ENCODE measurements around the gene CAP2.
"Not testable (repeated sequence)": the region's sequence is repeated elsewhere in the genome, so short reads cannot be mapped to it uniquely, and the experiment has no call there.

The CAP2 gene

GRCh38 chr6:17506531-17506930 lies 113.1 kb downstream of the CAP2 start:
- DNase-seq: no peak

- no peak for DNase-seq
Observed at GRCh38 chr6:17506962-17507361, 113.6 kb downstream of the CAP2 start.

- DNase-seq: no peak
Observed at GRCh38 chr6:17511084-17511483, 117.7 kb downstream of the CAP2 start.

GRCh38 chr6:17511580-17511979 lies 118.2 kb downstream of the CAP2 start:
- DNase-seq: no peak

- DNase-seq: no peak
Observed at GRCh38 chr6:17519120-17519519, 125.7 kb downstream of the CAP2 start.

DNA sequence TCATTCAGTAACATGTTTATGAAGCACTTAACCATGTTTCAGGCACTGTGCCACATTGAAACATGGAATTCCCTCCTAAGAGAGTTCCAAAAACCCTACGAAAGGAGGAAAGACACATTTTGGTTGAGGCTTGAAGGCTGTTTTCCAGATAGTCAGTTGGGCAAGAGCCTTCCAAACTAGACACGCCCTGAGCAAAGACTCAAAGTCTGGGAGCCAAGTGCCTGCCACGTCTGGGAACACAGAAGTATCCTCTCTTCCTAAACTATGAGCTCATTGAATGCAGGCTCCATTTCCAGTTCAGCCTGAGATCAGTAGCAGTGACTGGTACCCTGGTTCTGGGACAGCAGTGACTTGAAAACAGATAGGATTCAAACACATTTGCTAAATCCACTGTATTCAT lies 132.2 kb downstream of the CAP2 start:
- DNase-seq: no peak

DNA sequence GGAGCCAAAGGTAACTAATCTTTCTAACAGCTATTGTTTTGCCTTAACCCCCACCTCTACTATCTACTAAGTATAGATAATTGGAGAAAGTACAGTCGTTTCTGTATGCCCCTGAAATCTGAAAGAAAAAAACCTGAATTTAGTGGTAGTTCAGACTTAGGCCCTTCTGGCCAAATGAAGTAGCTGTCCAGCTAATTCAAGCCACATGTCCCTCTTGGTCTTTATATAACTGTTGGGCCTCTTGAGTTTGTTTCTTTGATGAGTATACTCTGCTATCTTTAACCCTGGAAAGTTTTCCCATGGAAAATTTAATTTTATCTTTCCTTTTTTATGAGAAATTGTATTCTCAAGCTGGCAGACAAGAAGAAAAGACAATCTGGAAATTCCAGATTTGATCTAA lies 133.7 kb downstream of the CAP2 start:
- DNase-seq: no peak

DNA sequence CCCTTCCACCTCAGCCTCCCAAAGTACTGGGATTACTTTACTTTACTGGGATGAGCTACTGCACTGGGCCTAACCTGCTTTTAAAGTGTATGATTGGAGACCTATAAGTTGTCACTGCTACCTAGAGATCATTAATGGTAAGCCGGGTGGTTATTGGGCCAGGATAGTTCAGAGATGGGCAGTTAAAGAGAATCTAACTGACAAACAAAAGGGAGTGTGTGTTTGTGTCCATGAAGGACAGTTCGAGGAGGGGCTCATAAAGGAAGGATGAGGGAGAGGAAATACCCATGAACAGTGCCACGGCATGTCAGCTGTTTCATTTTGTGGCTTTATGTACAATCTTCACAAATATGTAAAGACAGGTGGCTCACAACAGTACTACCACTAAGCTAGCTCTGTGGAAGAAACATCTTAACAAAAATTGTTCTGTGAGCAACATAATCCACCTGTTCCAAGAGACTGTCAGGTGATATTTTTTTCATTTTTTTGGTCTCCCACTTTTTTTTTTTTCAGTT lies 137.0 kb downstream of the CAP2 start:
- DNase-seq: no peak

GRCh38 chr6:17536586-17536985 lies 143.2 kb downstream of the CAP2 start:
- DNase-seq: no peak

GRCh38 chr6:17542243-17542642 lies 148.8 kb downstream of the CAP2 start:
- no peak for DNase-seq

- not testable (repeated sequence) for DNase-seq
Observed at GRCh38 chr6:17545681-17546080, 152.3 kb downstream of the CAP2 start.

GRCh38 chr6:17551383-17551958 lies 158.1 kb downstream of the CAP2 start:
- DNase-seq: no peak

DNA sequence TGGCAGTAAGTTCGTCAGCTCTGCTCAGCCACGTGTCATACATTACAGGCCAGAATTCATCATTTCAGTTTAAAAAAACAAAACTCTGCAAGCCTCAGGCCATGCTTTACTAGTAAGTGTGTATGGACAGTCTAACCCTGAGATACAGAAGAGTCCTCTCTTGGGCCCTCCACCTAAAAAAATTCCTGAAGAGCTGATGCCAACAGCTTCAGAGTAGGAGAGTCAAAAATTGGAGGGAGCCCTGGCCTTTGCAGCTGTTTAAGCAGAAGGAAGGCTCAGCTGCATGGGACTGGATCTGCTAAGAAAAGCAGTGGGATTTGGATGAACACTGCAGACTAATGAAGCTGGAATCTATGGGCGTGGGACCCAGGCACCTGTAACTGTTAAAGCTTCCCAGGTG lies 159.5 kb downstream of the CAP2 start:
- no peak for DNase-seq

- DNase-seq: no peak
Observed at GRCh38 chr6:17556014-17556413, 162.6 kb downstream of the CAP2 start.

GRCh38 chr6:17562636-17563035 lies 169.2 kb downstream of the CAP2 start:
- no peak for DNase-seq

GRCh38 chr6:17565399-17565798 lies 172.0 kb downstream of the CAP2 start:
- no peak for DNase-seq

DNA sequence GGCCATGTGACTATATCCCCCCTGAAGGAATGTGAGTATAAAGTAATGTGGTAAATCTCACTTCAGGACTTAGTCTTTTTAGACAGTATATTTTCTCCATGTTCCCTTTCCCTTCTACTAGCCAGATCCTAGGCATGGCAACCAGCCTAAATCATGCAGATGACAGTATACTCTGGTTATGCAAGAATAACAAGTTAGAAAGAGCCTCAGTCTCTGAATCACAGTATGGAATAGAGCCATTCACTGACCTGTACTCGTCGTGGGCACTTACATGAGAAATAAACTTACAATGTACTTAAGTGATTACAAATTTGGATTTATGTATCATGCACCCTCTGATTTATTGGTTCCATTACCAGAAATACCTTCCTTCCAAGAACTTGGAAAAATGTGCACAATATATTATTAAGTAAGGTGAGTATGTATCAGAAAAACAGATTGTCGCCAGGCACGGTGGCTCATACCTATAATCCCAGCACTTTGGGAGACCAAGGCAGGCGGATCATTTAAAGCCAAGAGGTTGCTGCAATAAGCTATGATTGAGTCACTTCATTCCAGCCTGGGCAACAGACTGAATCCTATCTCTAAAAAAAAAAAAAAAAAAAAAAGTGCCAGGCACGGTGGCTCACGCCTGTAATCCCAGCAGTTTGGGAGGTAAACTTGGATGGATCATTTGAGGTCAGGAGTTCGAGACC lies 181.6 kb downstream of the CAP2 start:
- DNase-seq: no peak

DNA sequence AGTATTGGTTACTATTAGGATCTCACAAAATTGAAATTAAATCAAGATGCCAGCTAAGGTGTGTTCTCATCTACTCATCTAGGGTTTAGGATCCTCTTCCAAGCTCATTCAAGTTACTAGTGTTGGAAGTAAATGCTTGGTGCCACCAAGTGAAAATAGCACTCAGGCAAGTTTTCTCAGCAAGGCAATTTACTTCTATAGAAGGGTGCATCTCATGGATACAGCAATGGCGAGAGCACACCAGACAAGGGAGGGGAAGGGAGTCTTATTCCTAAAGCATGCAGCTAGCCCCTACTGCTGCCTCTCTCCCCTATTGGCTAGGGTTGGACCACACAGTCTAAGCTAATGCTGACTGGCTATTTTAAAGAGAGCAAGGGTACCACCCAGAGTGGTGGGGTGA lies 183.7 kb downstream of the CAP2 start:
- DNase-seq: no peak

DNA sequence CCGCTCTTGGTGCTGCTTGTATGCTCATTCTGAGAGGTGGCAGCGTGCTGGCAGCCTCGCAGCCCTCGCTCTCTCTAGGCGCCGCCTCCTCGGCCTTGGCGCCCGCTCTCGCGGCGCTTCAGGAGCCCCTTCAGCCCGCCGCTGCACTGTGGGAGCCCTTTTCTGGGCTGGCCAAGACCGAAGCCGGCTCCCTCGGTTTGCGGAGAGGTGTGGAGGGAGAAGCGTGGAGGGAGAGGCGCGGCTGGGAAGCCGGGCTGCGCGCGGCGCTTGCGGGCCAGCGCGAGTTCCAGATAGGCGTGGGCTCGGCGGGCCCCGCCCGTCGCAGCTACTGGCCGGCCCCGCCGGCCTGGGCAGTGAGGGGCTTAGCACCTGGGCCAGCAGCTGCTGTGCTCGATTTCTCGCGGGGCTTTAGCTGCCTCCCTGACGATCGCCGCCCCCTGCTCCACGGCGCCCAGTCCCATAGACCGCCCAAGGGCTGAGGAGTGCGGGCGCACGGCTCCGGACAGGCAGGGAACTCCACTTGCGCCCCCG lies 187.2 kb downstream of the CAP2 start:
- no peak for DNase-seq

- not testable (repeated sequence) for DNase-seq
Observed at GRCh38 chr6:17581282-17581681, 187.9 kb downstream of the CAP2 start.

GRCh38 chr6:17583811-17584210 lies 190.4 kb downstream of the CAP2 start:
- DNase-seq: no peak

- peak; percentile 45 for DNase-seq
Observed at GRCh38 chr6:17584241-17584803, 190.9 kb downstream of the CAP2 start.

DNA sequence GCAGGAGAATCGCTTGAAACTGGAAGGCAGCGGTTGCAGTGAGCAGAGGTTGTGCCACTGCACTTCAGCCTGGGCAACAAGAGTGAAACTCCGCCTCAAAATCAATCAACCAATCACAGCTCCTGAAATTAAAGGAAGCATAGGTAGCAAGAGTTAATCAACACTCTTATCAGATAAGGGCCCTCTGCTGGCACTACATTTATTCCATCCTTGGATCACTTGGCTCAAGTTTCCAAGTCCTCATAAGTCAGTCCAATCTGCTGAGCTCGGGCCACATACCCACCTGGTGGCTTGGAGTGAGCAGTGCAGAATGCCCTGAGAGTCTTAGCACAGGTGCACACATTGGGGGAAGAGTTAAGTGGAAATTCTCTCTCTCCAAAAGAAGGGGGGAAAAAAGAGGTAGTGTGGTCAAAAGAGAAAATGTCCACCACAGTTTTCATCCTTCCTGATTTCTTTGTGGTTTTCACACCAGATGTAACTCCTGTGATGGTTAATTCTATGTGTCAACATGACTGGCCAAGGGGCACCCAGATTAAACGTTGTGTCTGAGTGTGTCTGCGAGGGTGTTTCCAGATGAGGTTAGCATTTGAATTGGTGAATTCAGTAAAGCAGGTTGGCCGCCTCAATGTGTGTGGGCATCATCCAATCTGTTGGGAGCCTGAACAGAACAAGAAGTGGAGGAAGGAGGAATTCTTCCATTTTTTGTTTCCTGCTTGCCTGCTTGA lies 192.5 kb downstream of the CAP2 start:
- no peak for DNase-seq
